NCI-H2171 (cell line): ENCODE data around the gene ZNF672.
"Not testable (repeated sequence)": the region's sequence is repeated elsewhere in the genome, so short reads cannot be mapped to it uniquely, and the experiment has no call there.

Source experiments
- DNase-seq: peaks from one replicate; lab custom pipeline; 2025; lab: John Stamatoyannopoulos, UW

The ZNF672 gene

DNA sequence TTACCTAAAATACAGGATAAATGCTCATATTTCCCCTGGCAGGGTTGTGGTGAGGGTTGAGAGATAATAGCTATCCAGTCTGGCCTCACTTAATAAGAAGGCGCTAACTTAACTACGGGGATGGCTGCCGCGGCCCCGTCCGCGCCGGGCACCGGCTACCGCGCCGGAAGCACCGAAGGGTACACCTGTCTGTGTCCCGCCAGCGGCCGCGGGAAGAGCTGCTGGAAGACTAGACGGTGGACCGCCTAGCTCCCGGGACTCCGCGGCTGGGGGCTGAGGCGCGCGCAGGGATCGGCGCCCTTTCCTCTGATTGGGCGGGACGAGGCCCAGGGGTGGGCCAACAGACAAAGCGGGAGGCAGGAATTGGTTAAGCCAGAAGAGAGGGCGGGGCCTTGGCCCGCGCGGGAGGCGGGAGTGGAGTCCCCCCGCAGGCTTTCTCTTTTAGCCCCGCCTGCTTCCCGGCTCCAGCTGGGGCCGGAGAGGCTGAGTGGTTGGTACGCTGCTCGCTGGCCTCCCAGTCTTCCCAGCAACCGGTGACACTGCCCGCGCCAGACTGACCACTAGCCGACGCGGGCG is at the start of gene ZNF672:
Gene ZNF672, plus strand, starts transcription at position 444 of the 576 bp plus-strand sequence. CDS start 9,051 bp downstream, outside the sequence.
- peak; percentile 94 for DNase-seq

DNA sequence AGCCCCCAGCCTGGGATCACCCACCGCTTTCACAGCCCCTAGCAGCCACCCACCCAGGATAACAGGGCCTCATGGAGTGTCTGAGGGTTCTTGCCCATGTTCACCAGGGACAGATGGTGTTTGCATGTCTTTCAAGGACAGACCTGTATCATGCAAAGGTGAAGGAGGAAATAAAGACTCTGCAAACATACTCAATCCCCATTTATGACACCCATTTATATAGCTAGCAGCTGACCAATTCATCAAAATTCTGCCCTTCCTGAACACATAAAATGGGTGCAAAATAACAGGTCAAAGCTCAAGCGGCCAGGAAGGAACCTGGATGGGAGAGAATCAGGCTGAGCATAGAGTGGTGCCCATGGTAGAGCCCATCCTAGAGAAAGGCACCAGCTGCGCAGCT is 49.7 kb upstream of the ZNF672 start:
- no peak for DNase-seq

DNA sequence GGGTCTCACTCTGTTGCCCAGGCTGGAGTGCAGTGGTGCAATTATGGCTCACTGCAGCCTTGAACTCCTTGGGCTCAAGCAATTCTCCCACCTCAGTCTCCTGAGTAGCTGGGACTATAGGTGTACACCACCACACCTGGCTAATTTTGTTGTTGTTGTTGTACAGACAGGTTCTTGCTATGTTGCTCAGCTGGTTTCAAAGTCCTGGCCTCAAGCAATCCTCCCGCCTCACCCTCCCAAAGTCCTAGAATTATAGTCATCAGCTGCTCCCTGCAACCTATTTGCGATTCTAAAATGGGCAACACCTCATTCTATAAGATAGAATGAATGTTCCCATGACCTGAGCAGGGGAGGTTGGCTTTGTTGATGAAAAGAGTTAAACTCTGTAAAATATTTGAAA is 48.7 kb upstream of the ZNF672 start:
- not testable (repeated sequence) for DNase-seq

DNA sequence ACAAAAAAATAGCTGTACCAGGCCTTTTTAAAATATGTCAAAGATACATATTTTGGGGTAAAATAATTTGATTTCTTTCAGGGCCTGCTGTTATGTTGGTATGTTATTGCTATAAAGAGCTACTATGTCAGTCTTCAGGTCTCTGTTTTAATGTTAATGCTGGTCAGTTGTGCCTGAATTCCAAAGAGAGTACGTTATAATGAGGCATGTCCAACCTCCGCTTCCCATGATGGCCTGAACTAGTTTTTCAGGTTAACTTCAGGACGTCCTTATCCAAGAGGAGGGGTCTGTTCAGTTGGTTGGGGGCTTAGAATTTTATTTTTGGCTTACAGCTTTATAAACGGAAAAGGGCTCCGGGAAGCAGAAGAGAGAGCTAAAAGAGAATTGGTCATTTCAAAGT is 47.6 kb upstream of the ZNF672 start:
- DNase-seq = no peak

DNA sequence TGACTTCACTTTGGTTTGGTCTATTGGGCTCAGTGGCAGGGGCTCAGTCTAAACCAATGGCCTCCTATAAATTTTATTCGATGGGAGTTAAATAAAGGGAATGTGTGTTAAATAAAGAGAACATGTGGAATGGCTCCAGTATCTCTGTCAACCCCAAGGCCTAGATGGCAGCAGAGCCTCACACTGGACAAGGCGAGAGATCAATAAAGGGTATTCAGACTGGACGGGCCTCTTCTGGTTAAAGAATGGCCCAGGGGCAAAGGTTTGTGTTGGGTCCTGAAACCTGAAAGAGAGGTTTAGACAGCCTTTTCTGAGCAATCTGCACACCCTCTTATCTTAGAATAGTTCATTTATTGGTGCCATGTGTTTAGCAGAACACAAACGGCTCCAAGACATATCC is 47.0 kb upstream of the ZNF672 start:
- DNase-seq = no peak

DNA sequence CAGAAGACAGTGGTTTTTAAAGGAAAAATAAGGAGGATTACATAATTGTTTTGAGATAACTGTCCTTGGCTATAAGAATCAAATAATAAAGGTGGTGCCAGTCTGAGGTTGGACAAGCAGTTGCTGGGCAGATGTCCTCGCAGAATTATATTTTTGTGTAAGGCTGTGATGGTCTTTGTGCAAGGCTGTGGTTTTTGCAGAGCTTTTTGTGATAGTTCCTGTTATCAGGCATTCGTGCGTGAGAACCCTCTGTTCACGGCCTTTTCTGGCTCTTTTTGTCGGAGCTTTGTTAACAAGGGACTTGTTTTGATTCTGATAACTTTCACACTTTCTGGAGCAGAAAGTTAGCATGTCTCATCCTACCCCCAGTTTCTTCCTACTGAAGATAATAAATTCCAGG is 45.7 kb upstream of the ZNF672 start:
- no peak for DNase-seq

DNA sequence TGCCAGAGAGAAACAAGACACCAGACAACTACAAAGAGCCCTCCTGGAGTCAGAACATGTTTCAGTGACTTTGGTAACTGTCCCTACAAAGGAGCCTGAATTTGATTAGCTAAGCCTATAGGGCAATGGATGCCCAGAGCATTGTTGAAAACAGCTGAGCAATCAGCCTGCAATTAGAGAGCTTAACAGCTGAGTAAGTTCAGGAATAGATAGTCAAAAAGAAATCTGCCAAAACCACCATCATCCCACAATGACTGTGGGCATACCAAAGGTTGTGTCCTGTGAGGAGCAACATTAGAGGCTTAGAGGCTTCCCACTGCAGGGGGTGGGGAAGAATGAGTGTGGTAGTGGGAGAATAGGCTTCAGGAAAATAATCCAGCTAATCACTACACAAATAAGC is 44.4 kb upstream of the ZNF672 start:
- DNase-seq = no peak

DNA sequence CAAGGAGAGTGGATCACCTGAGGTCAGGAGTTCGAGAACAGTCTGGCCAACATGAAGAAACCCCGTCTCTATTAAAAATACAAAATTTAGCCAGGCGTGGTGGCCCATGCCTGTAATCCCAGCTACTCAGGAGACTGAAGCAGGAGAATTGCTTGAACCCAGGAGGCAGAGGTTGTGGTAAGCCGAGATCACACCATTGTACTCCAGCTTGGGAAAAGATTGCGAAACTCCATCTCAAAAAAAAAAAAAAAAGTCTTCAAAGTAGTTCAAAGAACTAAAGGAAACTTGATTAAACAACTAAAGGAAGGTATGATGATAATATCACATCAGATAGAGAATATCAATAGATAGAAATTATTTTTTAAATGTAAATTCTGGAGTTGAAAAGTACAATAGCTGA is 43.4 kb upstream of the ZNF672 start:
- DNase-seq = not testable (repeated sequence)

DNA sequence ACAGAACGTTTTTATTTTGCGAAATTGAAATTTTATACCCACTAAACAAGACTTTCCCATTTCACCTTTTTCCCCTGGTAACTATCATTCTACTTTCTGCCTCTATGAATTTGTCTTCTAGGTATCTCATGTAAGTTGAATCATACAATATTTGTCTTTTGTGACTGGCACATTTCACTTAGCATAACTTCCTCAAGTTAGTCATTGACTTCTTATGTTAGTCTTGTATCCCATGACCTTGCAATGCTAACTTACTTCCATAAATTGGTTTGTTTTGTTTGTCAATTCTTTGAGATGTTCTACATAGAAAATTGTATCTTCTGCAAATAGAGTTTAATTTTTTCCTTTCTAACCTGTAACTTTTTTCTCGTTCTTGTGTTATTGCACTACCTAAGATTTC is 39.2 kb upstream of the ZNF672 start:
- no peak for DNase-seq

DNA sequence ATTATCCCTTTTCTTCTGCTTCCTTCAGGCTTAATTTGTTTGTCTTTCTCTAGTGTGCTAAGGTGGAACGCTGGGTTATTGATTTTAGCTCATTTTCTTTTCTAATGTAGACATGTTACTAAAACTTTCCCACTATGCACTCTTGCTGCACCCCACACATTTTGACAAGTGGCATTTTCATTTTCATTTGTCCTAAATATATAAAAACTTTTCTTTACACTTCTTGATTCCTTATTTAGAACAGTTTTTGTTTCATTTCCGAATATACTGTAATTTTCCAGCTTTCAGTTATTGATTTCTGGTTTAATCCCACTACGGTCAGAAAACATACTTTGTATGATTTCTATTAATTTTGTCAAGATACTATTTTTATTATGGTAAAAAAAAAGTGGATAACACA is 37.6 kb upstream of the ZNF672 start:
- no peak for DNase-seq

DNA sequence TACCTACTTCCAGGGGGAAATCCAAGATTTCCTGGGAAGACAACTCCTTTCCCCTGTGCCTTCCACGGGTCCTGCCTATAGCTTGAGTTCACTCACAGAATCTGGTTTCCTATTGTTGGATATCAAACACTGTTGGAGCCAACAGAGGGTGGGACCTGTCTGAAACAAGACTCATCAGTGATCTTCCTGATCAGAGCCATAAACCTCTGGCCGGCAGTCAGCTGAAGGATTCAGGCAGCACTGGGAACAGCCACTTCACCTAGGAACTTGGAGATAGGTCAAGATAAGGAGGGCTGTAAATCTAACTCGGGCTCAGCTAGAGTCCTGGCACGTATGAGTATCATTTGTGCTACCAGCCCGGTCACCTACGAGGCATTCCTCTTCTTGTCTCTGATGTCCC is 35.6 kb upstream of the ZNF672 start:
- DNase-seq = no peak

DNA sequence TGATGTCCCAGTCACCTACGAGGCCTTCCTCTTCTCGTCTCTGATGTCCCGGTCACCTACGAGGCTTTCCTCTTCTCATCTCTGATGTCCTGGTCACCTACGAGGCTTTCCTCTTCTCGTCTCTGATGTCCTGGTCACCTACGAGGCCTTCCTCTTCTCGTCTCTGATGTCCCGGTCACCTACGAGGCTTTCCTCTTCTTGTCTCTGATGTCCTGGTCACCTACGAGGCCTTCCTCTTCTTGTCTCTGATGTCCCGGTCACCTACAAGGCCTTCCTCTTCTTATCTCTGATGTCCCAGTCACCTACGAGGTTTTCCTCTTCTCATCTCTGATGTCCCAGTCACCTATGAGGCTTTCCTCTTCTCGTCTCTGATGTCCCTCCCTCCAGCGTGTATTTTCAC is 34.5 kb upstream of the ZNF672 start:
- DNase-seq = not testable (repeated sequence)

DNA sequence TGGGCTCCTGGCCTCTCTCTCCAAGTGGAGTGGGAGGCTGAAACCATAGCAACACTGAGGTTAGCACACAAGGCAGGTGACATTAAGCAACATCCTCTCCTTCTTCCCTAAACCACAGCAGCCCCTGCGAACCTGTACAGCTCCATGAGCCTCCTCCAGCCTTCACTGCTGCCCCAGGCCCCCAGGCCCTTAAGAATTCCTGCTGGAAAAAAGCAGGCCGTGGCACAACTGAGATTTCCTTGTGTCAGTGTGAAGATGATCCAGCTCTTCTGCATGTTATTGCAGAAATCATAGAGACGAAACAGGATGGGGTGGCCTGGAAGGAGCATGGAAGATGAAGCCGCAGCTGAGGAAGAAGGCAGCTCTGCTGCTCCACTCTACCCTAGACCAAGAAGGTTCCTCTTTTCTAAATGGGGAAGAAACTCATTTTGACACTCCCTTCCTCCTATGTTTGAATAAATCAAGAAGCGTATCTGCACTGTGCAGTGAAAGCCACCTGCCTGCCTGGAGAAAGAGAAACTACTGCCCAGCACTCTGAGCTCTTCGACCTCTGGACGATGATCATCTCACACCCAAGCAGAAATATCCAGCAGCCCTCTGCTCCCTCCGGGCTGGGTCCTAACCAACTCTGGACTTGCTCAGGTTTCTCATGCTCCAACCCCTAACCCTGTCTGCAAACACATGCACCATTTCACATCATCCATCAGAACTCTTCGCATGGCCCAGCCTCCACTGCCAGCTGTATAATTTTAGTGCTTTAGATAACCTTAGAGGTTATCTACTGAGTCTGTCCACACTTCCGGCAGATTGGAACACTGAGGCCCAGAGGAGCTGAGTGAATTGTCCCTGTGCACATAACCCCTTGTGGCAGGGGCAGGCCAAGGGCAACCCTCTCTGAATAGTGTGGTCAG is 33.0 kb upstream of the ZNF672 start:
- no peak for DNase-seq

DNA sequence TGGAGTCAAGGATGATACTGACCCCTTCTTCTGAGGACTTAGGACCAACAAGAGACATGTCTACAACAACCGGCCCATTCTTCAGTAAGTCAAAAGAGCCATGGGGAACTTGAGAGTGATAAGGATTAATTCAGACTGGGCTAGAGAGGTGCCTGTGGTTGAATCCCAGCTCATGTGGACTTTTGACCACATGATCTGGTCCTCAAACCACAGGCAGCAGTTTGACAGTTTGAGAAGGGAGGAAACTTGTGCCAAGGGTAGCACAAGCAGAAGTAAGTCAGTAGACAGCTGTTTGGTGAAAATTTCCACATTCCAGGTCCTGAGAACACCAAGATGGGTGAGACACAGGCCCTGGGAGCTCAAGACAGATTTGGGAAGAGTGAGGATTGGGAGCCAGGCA is 32.1 kb upstream of the ZNF672 start:
- DNase-seq = no peak

DNA sequence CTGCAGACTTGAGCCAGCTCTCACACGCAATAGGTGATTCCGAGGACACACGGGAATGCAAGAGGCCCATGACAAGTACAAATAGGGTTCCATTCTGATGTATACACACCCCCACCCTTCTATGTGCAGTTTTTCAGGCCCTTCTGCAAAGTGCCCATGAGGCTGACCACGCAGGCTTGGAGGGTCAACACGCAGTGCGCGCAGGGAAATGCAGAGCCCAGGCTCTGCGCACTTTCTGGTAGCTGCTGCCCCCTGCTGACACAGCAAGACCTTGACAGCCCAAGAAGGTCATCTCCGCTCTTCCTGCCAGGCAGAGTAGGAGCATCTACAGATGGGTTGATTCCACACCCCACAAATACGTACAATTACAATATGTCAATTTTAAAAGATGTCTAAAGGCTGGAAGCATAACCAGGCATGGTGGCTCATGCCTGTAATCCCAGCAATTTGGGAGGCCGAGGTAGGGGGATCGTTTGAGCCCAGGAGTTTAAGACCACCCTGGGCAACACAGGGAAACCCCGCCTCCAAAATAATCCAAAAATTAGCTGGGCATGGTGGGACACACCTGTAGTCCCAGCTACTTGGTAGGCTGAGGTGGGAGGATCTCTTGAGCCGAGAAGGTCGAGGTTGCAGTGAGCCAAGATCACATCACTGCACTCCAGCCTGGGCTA is 30.8 kb upstream of the ZNF672 start:
- DNase-seq = peak; percentile 0

DNA sequence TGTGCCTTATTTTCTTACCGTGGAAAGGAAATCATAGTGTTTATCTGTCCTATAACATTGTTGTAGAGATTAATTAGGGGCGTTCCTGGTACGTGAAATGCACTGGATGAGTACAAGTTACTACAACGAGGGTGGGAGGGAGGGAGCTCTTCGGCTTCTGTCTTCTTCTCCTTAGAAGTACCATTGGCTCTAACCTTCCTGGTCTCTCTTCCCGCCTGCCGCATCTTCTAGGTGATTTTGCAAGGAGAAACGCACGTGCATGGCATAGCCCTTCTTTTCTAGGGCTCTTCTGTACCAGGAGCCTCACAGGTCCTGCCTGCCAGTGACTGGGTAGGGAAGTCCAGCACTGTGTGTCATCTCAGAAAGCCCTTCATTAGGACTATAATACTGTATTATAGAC is 29.1 kb upstream of the ZNF672 start:
- DNase-seq = no peak

DNA sequence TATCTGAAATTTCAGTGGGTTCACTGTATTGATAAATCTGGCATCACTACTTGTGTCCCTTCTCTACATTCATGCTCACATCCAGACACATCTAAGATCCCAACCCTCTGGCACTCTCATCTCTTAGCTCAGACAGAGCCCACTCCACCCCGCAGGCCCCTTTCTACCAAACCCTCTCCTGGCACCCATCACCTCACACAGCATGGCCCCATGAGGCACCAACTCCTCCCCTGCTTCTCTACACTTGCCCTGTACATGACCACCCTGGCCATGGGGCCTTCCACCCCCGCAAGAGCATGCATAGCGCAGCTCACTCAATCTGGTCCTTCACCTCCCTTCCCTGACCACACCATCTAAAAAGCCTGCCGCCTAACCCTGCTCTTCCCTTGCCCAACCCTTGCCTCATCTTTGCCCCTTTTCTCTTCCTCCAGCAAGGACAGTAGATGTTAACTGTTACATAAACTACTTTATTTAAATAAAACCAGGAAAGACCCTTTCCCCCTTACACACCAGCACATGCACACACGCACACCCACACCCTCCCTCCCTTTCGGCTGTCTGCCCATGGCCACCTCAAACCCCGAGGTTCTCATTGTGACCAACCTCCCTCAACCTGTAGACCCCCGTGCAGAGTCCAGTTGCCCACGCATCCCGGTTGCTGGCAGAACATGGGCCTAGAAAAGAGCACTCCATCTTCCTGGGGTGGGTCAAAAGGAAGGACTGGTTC is 27.9 kb upstream of the ZNF672 start:
- no peak for DNase-seq

DNA sequence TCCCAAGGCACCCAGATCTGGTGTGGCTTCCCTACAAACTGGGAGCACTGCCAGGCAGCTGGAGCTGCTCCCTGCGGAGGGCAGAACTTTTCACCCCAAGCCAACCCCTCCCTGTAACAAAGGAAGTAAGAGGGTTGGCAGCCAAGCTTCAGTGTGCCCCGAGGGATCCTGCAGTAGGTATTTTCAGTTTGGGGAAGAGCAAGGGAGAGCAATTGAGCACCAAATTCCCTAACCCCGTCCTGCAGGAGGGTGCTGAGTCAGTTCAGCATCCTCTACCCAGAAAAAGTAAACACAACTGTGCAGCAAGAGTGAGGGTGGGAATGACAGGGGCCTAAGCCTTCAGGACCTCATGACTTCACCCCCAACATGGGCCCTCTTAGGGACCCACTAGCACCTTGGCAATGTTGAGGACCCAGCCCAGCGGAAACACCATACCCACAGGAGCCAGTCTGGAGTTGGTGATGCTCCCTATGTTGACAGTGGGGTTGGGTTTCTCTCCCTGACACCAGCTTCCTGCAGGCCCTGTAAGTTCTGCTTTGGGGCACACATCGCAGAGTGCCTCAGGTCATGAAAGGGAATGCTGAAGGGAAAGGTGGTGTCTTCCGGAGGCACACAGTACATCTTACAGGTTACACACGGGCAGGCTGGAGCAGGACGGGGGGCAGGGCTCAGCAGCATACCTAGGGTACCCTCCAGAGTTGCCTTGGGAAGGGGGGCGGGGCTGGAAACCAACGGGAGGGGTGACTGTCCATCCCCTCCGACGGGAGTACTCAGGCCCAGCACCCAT is 27.1 kb upstream of the ZNF672 start:
- DNase-seq = no peak

DNA sequence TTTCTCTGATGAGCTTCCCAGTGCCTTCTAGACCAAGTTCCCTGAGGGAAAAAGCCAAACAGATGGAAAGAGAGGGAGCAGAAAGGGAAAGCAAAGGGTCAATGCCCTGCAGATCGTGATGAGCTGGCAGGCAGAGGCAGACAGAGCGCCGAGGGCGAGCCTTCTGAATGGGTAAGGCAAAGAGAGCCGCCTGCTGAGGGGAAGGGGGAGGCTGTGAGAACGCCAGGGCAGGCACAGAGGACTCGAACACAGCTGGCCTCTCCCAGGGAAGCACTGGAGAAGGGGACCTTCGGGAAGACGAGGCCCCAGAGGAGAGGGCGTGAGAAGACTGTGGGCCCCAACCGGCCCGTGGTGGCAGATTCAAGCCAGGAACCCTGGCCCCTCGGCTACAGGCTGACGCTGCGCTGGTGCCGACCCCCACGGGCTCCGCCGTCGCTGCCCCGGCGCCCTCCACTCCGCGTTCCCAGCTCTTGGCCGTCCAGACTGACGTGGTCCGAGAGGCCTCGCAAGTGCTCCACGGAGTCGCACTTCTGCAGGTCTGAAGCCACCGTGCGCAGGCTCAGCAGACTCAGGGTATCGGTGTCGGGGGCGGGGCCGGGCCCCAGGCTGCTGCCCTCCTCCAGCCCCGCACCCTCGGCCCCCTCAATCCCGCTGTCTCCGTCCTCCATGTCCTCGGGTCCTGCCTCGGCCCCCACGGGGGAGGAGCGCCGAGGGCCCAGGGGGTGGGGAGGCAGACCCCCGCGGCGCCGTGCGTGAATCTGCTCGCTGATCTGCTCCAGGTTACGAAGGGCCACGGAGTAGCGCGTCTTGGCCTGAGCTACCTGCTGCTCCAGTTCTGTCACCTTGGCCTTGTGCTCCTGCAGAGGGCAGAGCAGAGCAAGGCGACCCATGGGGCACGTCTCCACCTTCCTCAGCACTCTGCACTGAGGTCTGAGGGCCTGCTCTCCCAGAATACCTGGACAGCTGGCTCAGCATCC is 26.2 kb upstream of the ZNF672 start:
- no peak for DNase-seq

DNA sequence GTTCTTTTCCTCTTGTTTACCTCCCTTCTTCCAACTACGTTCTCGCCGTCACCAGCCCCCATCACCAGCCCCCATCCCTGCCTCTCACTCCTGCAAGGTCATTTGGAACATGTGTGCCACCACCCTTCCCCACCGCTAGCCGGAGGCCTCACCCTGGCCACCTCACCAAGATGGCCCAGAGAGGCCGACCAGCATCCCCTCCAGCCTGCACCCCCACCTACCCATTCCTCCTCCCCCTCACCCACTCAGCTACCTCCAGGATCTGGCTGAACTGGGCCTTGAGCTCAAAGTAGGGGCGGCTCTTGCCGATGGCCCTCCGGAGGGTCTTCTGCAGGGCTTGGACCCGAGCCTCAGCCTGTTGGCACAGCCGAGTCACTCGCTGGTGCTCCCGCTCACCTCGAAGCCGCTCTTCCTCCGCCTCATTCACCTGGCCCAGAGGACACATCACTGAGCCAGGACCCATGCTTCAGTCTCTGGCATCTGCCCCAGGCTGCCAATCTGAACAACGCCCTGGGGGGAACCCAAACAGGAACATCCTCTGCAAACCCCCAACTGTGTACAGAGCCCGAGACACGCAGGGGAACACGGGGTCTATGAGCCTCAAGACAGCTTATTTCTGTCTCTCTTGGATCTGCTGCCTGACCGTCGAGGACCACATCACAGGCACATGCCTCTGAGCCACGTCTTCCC is 25.1 kb upstream of the ZNF672 start:
- no peak for DNase-seq
